ENCODE data around the gene TRIM66.

The TRIM66 gene

DNA sequence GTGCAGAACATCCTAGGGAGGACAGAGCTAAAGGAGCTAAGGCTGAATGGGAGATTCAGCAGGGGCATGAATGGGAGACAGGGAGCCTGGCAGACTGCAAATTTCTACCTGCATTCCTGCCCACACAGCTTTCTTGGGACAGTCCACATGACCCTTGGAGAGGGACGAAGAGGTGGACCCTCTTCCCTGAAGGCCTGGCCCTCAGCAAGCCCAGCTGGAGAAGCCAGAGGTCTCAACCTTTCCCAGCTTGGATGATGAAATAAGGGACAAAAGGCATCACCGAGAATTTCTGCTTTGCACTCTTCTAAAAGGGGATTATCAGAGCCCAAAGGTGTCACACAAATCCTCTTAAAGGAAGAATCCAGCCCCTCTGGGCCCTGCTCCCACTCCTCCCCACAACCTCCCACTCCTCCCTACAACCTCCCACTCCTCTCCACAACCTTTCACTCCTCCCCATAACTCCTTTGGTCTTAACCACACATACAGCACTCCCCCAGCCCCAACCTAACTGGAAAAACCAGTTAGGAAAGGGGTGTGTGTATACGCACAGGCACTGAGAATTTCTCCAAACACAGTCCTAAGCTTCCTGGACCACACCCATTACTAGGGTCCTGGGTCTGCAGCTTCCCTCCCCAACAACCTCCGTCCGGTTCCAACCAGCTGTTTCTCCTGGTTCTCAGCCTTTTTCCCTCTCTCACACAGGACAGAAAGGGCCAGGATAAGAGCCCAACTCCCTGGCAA, 38.6 kb upstream of the TRIM66 start:
- DNase-seq (ENCODE audit: low spot score) = no peak
- Mint-ChIP-seq H3K36me3 (ENCODE audit: low read depth) (no peaks in the 10 kb centered on the region), H3K27me3 (ENCODE audit: low read depth) (peaks cover 10% of the 10 kb centered on the region), H3K4me3 (no peak overlapping the region), H3K27ac (no peak overlapping the region), H3K9me3 (no peaks in the 10 kb centered on the region), H3K4me1 (ENCODE audit: low read depth) (peaks cover 2% of the 10 kb centered on the region)

DNA sequence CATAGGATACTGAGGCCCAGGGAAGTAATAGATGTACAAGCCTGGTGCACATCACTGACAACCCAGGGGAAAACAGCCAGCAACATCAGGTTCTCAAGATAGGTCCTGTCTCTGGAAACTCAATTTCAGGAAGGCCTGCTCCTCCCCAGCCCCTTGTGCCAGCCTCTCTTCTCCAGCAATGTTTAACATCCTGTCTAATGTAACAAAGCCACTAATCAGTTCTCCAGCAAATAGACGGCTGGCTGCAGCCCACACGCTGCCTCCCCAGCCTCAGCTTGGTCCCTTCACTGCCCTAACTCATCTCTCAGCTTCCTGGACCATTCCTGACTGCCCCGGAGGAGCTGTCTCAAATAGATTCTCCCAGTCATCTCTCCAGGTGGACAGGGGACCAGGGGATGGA, 37.9 kb upstream of the TRIM66 start:
- H3K27me3 Mint-ChIP-seq (ENCODE audit: low read depth) = peaks cover 10% of the 10 kb centered on the region
- no peaks in the 10 kb centered on the region for H3K36me3 Mint-ChIP-seq (ENCODE audit: low read depth)
- no peaks in the 10 kb centered on the region for H3K9me3 Mint-ChIP-seq
- H3K27ac Mint-ChIP-seq = no peak overlapping the region
- no peak for DNase-seq (ENCODE audit: low spot score)
- H3K4me3 Mint-ChIP-seq = no peak overlapping the region
- peaks cover 2% of the 10 kb centered on the region for H3K4me1 Mint-ChIP-seq (ENCODE audit: low read depth)

DNA sequence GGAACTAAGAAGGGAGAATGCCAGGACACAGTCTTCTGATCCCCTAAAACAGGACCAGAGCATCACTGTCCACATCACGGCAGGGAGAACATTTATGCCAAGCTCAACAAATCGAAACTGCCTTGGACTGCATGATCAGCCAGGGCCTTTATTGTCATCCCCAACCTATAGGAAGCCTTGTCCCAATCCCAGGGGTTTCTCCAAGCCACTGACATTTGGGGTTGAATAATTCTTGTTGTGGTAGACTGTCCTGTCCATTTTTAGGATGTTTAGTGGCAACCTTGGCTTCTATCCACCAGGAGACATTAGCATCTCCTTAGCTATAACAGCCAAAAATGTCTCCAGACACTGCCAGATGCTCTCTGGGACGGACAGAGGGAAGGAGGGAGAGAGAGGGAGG, 37.3 kb upstream of the TRIM66 start:
- no peak for DNase-seq (ENCODE audit: low spot score)
- Mint-ChIP-seq H3K36me3 (ENCODE audit: low read depth) (no peaks in the 10 kb centered on the region), H3K4me3 (no peak overlapping the region), H3K4me1 (ENCODE audit: low read depth) (peaks cover 2% of the 10 kb centered on the region), H3K27ac (no peak overlapping the region), H3K9me3 (no peaks in the 10 kb centered on the region), H3K27me3 (ENCODE audit: low read depth) (peaks cover 10% of the 10 kb centered on the region)

DNA sequence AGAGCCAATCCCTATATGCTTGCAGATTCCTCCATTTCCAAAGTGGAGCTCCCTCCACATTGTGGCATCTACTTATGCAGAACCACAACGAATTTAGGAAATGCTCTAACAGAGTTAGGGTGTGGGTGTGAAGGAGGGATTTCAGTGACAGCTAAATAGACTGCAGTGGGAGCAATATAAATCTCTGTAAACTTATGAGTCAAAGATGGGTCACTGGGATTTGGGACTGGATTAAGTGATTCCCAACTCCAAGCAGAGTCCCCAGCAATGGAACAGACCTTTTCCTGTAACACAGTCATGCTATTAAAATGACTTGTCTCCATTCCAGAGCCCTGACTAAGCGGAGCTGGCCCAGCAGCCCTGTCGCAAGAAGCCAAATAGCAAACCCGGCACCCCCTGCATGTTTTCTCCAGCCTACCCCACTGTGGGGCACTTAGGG, 36.8 kb upstream of the TRIM66 start:
- H3K4me3 Mint-ChIP-seq = no peak overlapping the region
- H3K27ac Mint-ChIP-seq = no peak overlapping the region
- H3K27me3 Mint-ChIP-seq (ENCODE audit: low read depth) = peaks cover 10% of the 10 kb centered on the region
- peaks cover 2% of the 10 kb centered on the region for H3K4me1 Mint-ChIP-seq (ENCODE audit: low read depth)
- no peaks in the 10 kb centered on the region for H3K36me3 Mint-ChIP-seq (ENCODE audit: low read depth)
- H3K9me3 Mint-ChIP-seq = no peaks in the 10 kb centered on the region
- DNase-seq (ENCODE audit: low spot score) = no peak

DNA sequence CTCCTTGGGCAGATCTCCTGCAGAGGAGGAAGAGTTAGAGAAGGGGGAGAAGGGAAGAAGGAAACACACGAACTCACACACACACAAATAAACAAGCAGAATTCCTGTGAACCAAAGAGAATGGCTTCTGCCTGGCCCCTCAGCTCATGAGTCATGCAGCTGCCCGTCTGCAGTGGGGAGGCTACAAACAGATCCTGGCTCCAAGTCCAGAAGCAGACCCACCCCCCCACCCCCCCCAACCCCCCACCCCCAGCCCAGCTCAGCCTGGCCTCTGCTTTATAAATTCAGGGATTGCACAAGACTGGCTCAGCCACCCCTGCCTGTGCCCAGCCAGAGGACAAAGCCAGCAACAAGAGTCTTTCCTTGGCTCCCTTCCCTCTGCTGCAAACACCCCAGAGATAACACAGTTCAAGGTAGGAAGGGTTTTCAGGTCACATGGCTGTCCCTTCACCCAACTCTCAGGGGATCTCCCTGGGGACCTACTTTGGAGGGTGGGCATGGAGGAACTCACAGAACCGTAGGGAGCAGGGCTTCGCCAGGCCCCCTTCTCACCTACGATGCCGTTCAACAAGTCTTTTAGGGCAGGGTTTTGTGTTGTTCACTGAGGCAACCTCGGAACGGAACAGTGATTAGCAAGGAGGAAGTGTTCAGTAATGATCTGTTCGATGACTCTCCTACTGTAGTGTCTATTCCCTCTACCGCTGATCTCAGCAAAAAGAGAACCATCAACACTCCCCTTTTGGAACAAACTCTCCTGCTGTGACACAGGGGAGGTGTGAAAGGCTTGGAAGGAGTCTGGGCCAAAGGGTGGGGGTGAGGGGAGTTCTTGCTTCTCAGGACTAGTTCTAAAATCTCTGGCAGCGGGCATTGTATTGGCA, 35.6 kb upstream of the TRIM66 start:
- Mint-ChIP-seq H3K4me1 (ENCODE audit: low read depth) (peaks cover 2% of the 10 kb centered on the region), H3K36me3 (ENCODE audit: low read depth) (no peaks in the 10 kb centered on the region), H3K9me3 (no peaks in the 10 kb centered on the region), H3K27me3 (ENCODE audit: low read depth) (peaks cover 10% of the 10 kb centered on the region), H3K4me3 (no peak overlapping the region), H3K27ac (no peak overlapping the region)
- no peak for DNase-seq (ENCODE audit: low spot score)

DNA sequence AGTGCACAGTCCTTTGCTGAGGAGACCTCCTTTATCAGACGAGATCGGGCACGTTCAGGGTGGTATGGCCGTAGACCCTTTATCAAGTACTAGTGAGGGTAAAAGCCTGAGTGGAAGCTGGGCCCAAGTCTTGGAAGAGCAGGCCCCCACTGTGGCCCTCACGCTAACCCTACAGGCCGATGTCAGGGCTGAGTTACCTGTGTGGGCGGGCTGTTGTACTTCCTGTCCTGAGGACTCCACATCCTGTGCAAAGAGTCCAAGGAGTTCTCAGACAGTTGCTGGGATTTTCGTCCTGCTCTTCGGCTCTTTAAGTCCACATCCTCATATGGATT, 35.0 kb upstream of the TRIM66 start:
- peaks cover 2% of the 10 kb centered on the region for H3K4me1 Mint-ChIP-seq (ENCODE audit: low read depth)
- H3K36me3 Mint-ChIP-seq (ENCODE audit: low read depth) = no peaks in the 10 kb centered on the region
- no peaks in the 10 kb centered on the region for H3K9me3 Mint-ChIP-seq
- no peak for DNase-seq (ENCODE audit: low spot score)
- no peak overlapping the region for H3K27ac Mint-ChIP-seq
- H3K4me3 Mint-ChIP-seq = no peak overlapping the region
- peaks cover 6% of the 10 kb centered on the region for H3K27me3 Mint-ChIP-seq (ENCODE audit: low read depth)

DNA sequence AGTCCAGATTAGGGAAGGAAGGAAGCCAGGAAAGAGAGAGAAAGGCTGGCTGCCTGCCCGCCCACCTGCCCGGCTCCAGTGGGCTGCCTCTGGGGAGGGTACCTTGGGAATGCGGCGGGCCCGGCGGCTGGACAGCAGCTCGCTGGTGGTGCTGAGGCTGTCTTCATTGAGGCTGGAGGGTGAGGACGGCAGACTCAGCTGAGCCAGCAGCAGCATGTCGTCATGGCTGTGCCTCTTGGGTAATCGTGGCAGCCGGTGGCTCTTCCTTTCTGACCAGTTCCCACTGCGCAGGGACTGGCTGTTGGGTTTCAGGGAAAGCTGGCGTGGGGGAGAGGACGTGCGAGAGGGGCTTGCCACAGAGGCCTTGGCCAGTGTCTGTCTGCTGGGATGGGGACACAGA, 33.0 kb upstream of the TRIM66 start:
- no peak overlapping the region for H3K4me3 Mint-ChIP-seq
- no peaks in the 10 kb centered on the region for H3K9me3 Mint-ChIP-seq
- no peak overlapping the region for H3K27ac Mint-ChIP-seq
- H3K4me1 Mint-ChIP-seq (ENCODE audit: low read depth) = peaks cover 2% of the 10 kb centered on the region
- H3K36me3 Mint-ChIP-seq (ENCODE audit: low read depth) = no peaks in the 10 kb centered on the region
- no peak for DNase-seq (ENCODE audit: low spot score)
- peaks cover 3% of the 10 kb centered on the region for H3K27me3 Mint-ChIP-seq (ENCODE audit: low read depth)

DNA sequence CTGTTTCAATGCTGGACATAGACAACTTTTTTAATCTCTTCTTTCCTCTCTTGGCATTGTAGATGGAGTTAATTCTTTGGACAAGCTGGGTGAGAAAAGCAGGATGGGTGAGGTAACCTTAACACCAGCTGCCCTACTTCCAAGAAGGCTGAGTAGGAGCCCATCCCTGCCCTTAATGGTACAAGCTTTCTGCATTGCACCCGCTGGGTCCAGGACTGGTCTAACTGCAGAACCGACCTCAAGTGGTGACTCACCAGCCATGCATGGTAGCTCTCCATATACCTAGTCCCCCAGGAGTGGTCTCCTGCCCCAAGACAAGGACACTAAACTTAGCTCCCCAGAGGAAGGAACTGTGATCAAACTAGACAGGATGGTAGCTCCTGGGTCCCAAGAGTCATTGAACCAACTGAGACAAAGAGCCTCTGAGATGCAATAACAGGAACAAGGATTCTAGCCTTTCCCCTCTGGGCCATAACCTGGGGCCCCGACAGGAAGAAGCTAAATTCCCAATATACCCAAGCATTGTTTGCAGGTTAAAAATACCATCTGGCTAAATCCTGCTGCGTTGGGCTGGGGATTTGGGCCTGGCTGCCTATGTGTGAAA, 32.3 kb upstream of the TRIM66 start:
- H3K9me3 Mint-ChIP-seq = no peaks in the 10 kb centered on the region
- no peak for DNase-seq (ENCODE audit: low spot score)
- no peak overlapping the region for H3K27ac Mint-ChIP-seq
- no peaks in the 10 kb centered on the region for H3K27me3 Mint-ChIP-seq (ENCODE audit: low read depth)
- H3K4me1 Mint-ChIP-seq (ENCODE audit: low read depth) = peaks cover 2% of the 10 kb centered on the region
- no peaks in the 10 kb centered on the region for H3K36me3 Mint-ChIP-seq (ENCODE audit: low read depth)
- H3K4me3 Mint-ChIP-seq = no peak overlapping the region

DNA sequence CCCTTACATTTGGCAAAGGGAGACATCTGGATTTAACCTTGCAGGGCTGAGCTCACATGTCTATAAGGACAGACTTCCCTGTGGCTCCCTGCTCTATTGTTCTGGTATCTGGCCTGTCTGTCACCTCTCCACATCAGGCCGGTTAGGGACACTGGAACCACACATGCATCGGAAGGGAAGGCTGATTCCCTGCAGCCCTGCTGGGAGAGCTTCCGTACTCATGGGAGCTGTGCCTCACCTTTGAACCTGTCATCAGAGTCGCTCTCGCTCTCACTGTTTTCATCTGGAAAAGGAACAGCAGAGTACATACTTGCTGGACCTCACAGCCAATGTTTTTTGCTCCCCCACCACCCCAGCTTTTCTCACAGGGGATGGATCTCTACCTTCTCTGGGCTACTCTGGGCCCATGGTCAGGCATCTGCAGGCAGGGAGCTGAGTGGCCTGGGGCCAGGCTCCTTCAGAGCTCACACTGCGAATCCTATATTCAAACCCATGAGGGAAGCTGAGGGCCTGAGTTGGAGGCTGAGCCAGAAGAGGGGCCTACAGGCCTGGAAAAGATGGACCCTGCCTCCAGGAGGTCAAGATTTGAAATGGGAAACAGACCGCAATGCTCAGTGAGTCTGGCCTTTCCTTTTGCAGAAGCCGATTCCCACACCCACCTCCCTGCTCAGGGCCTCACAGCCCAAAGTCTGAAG, 31.4 kb upstream of the TRIM66 start:
- Mint-ChIP-seq H3K27ac (no peak overlapping the region), H3K4me3 (no peak overlapping the region), H3K4me1 (ENCODE audit: low read depth) (peaks cover 2% of the 10 kb centered on the region), H3K27me3 (ENCODE audit: low read depth) (no peaks in the 10 kb centered on the region), H3K36me3 (ENCODE audit: low read depth) (no peaks in the 10 kb centered on the region), H3K9me3 (no peaks in the 10 kb centered on the region)
- no peak for DNase-seq (ENCODE audit: low spot score)

DNA sequence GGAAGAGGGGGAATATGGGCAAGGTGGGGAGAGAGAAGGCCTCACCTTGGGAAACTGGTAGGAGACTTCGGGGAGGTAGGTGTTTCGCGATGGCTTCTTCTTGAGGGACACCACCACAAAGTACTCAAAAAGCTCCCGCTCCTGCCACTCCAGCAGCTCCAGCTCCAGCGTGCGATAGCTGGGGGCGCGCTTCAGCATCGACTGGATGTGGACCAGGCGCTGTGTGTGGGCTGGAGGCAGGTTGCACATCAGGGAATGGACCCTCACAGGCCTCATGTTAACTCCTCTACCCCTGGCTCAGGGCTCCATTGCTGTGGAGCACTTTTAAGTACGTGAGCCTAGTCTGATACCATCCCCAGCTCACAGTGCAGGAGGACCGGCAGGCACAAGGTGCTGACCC, 30.0 kb upstream of the TRIM66 start:
- no peak for DNase-seq (ENCODE audit: low spot score)
- Mint-ChIP-seq H3K27ac (no peak overlapping the region), H3K9me3 (no peaks in the 10 kb centered on the region), H3K36me3 (ENCODE audit: low read depth) (no peaks in the 10 kb centered on the region), H3K27me3 (ENCODE audit: low read depth) (no peaks in the 10 kb centered on the region), H3K4me3 (no peak overlapping the region), H3K4me1 (ENCODE audit: low read depth) (no peaks in the 10 kb centered on the region)

DNA sequence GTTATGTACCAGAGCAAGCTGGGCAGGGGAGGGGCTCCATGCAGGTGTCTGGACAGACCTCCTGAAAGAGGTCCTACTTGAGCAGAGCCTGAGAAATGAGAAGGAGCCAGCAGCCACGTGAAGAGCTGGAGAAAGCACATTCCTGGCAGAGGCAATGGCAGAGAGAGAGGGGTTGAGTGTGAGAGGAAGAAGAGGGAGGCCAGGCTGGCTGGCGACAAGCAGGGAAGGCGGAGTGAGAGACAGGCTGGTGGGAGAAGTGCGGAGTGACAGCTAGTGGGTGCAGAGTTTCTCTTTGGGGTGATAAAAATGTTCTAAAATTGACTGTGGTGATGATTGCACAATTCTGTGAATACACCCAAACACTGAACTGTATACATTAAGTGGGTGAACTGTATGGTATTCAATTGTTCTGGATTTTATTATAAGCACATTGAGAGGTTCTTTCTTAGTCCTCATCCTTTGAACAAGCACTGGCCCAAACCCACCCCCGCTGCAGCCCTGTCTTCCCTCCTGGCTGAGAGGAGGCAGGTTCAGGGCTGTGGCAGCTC, 29.5 kb upstream of the TRIM66 start:
- Mint-ChIP-seq H3K9me3 (no peaks in the 10 kb centered on the region), H3K4me1 (ENCODE audit: low read depth) (no peaks in the 10 kb centered on the region), H3K27ac (no peak overlapping the region), H3K4me3 (no peak overlapping the region), H3K27me3 (ENCODE audit: low read depth) (no peaks in the 10 kb centered on the region), H3K36me3 (ENCODE audit: low read depth) (no peaks in the 10 kb centered on the region)
- DNase-seq (ENCODE audit: low spot score) = no peak

DNA sequence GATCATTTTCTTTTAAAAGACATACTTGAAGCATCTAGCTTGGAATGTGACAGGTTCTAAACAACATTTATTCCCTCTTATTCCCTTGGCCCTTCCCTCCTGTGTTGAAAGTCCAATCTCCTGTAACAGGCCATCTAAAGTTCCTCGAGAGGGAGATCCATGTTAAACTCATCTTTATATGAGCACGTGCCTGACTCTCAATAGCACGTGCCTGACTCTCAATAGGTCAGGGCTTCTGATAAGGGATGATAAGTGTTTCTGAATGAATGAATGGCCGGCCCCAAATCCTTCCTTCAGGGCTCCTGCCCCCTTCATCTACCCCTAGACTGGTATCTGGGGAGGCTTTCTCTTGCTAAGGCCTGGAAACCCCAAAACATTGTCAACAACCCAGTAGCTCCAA, 27.3 kb upstream of the TRIM66 start:
- DNase-seq (ENCODE audit: low spot score) = no peak
- no peaks in the 10 kb centered on the region for H3K27me3 Mint-ChIP-seq (ENCODE audit: low read depth)
- H3K9me3 Mint-ChIP-seq = no peaks in the 10 kb centered on the region
- H3K4me3 Mint-ChIP-seq = no peak overlapping the region
- H3K4me1 Mint-ChIP-seq (ENCODE audit: low read depth) = no peaks in the 10 kb centered on the region
- no peak overlapping the region for H3K27ac Mint-ChIP-seq
- H3K36me3 Mint-ChIP-seq (ENCODE audit: low read depth) = no peaks in the 10 kb centered on the region

DNA sequence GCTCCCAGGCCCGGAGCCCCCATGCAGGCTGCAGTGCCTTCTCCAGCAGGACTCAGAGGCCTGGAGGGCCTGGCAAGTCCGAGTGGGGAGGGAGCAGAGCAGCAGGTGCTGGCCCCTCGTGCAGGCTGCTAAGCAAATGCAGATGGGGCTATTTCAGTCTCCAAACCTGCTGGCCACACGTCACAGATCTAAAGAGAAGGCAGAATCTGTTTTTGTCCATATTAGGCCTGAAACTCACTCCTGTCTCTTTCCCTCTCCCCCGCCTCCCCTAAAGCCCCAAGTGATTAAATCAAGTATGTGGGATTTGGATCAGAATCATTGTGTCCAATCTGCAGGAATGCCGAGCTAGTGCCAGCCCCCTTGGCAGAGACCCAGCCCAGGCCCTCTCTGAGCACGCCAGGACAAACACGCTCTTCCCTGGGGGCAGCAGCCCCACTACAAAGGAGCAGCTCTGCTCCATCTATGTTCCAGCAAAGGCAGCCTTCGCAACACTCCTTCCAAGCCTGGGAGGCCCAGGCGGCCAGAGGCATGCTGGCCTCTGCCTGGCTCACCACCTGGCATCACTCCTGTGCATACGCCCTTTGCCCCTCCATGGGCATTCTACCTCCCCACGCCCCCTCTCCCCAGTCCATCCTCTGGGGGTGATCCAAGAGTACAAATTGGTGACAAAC, 26.7 kb upstream of the TRIM66 start:
- Mint-ChIP-seq H3K27me3 (ENCODE audit: low read depth) (no peaks in the 10 kb centered on the region), H3K4me1 (ENCODE audit: low read depth) (no peaks in the 10 kb centered on the region), H3K27ac (no peak overlapping the region), H3K9me3 (no peaks in the 10 kb centered on the region), H3K4me3 (no peak overlapping the region), H3K36me3 (ENCODE audit: low read depth) (no peaks in the 10 kb centered on the region)
- DNase-seq (ENCODE audit: low spot score) = no peak

All from T-helper 2 cell treated with Interferon-gamma antibody and Interleukin-4, amounts not matched to agents 5 μg/mL and 100 μg/mL, for 36 hours (primary cell).